ENCODE measurements around the gene TSFM. TPM values are rescaled to one million over a fixed set of nuclear protein-coding genes. Genes with fewer than 3 reads are reported as not detected.

The TSFM gene
- total and polyA plus RNA-seq, 2 of the 4 experiments (the other 2 are of a cell fraction) = 11.5 to 14.0 TPM

- POLR2A ChIA-PET (ENCODE audit: unreplicated experiment) = no interaction called here
- Histone ChIP-seq H3K27me3 (ENCODE audit: control insufficient read depth, insufficient read depth, low read length) (peaks cover 12% of the 10 kb centered on the region), H2BK120ac (ENCODE audit: low read depth, low read length) (no peak overlapping the region), H4K5ac (ENCODE audit: low read depth, low read length) (peak overlapping the region; percentile 80; the same call in 1 of the 2 replicates), H2AK9ac (replicated peaks; ENCODE audit: low read depth, low read length, poor library complexity) (peak overlapping the region; percentile 99), H3K9ac (ENCODE audit: low read depth, low read length) (no peak overlapping the region), H4K20me1 (ENCODE audit: insufficient read depth, low read length) (0 out of 2 replicates have a peak, but pooled peaks cover 7% of the 10 kb centered on the region), H3K56ac (ENCODE audit: extremely low read depth, insufficient read depth, low read length) (no peak overlapping the region), H3K18ac (ENCODE audit: low read depth, low read length) (no peak overlapping the region), H3K4me1 (ENCODE audit: control insufficient read depth, insufficient read depth, low read length) (peaks cover 7% of the 10 kb centered on the region), H3K36me3 (ENCODE audit: control insufficient read depth, insufficient read depth, low read length) (peaks cover 24% of the 10 kb centered on the region), H2AK5ac (ENCODE audit: low read depth, low read length) (peak overlapping the region; percentile 98), H2BK5ac (ENCODE audit: low read depth, low read length, poor library complexity, severe bottlenecking) (no peak overlapping the region), H3K27ac (ENCODE audit: insufficient read depth, low read length) (peak overlapping the region; percentile 93; the same call in 1 of the 2 replicates), H2AFZ (replicated peaks; ENCODE audit: low read length, poor library complexity) (no peak overlapping the region), H2BK15ac (ENCODE audit: low read depth, low read length) (no peak overlapping the region), H2BK20ac (ENCODE audit: low read depth, low read length) (no peak overlapping the region), H3K9me3 (ENCODE audit: control insufficient read depth, insufficient read depth, low read length) (no peaks in the 10 kb centered on the region), H3K79me1 (ENCODE audit: low read depth in 1 of 2, low read length in 2 of 2) (peaks cover 22 to 47% of the 10 kb centered on the region in 2 experiments; a peak in 3 of 4 replicates), H3K4me3 (ENCODE audit: insufficient read depth, low read depth, low read length) (peak overlapping the region; percentile 69; the same call in 1 of the 2 replicates), H3K9me1 (ENCODE audit: insufficient read depth, low read length) (peaks cover 15% of the 10 kb centered on the region), H3K23ac (ENCODE audit: low read depth, low read length) (no peak overlapping the region), H4K8ac (ENCODE audit: low read depth in 2 of 2, low read length in 2 of 2) (peak overlapping the region; percentile 74 to 100; a peak in 3 of 4 replicates), H3K4me2 (ENCODE audit: low read depth, low read length) (peak overlapping the region; percentile 94), H3K4ac (ENCODE audit: low read depth, low read length) (peak overlapping the region; percentile 100), H4K91ac (ENCODE audit: insufficient read depth, low read depth, low read length) (no peak overlapping the region; the same call in 1 of the 2 replicates), H3K14ac (replicated peaks; ENCODE audit: low read depth, low read length) (no peak overlapping the region)
- CTCF ChIA-PET = interaction anchor here (1.9 kb wide), 1 partner anchor 10 kb away, joined by 6 read pairs; no protein-coding TSS in a partner anchor
- DNase-seq = no peak
- ATAC-seq (ENCODE audit: low read depth) = no peak
- WGBS, 2 experiments (ENCODE audit: extremely low coverage in 2 of 2, insufficient read length in 1 of 2) = 100% methylated on average over 1 of the region's 3 CpGs; no CpG with 5 or more reads in 1 of the 2 experiments
- in situ Hi-C loops (cut with MboI; ENCODE audit: low sequenced_read_pairs) (no loop called here), intact Hi-C loops (cut with micrococcal nuclease) (no loop called here), dilution Hi-C loops (cut with HindIII; ENCODE audit: low sequenced_read_pairs, unreplicated experiment) (no loop called here)
- TF ChIP-seq MAFK (IDR thresholded peaks at IDR 0.05; ENCODE audit: low read depth, low read length) (no peak), USF2 (IDR thresholded peaks at IDR 0.05; ENCODE audit: low read depth, low read length) (no peak), FOS (IDR thresholded peaks at IDR 0.05; ENCODE audit: low read depth, low read length) (no peak), MAZ (IDR thresholded peaks at IDR 0.05; ENCODE audit: borderline replicate concordance, low read depth, low read length) (no peak), CEBPB (IDR thresholded peaks at IDR 0.05; ENCODE audit: low read depth, low read length) (no peak), NFE2L2 (IDR thresholded peaks at IDR 0.05; ENCODE audit: low read depth, low read length) (no peak), POLR2A (IDR thresholded peaks at IDR 0.05; ENCODE audit: low read depth, low read length) (no peak), CHD1 (IDR thresholded peaks at IDR 0.05; ENCODE audit: low read depth, low read length) (no peak)
- BruUV-seq (replicated peaks) = no TSS peak
These were observed 36.6 kb upstream of the TSFM start for GRCh38 chr12:57746025-57746424.
